SHP77 treated with DMSO at 0.1 percent for 48 hours (cell line): ENCODE data around the gene PRKCZ.

Experiments used
- DNase-seq: peaks from one replicate; lab custom pipeline; 2025; lab: John Stamatoyannopoulos, UW

Gene PRKCZ

DNA sequence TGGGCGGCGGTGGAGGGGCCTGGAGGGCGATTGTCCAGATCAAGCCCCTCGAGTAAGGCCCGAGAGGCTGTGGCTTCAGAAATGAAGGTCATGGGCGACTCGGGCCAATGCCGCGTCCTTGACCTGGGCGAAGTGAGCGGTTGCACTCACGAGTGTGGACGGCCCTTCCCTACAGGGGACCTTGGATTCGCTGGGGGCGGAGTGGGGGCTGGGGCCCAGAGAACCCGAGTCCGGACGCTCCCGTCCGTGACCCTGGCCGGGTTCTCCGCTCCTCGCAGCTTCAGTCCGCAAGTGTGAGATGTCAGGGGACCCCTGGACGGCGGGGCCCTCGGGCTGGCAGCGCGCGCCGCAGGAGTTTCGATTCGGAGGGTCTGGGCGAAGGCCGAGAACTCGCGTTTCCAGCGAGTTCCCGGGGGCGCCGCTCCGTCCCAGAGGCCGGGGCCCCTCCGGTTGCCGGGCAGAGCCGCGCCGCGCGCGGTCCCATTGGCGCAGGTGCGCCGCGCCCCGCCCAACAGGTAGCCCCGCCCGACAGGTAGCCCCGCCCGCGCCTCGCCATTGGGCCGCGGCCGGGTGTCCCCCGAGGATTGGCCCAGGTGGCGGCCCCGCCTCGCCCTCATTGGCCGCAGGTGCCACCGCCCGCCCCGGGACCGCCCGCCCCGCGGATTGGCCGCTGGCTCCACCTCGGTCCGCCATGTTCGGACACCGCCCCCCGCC lies at the start of gene PRKCZ:
Gene PRKCZ, plus strand, starts transcription at position 694 of the 714 bp plus-strand sequence. CDS start 220 bp downstream, outside the sequence.
- peak; percentile 30 for DNase-seq

DNA sequence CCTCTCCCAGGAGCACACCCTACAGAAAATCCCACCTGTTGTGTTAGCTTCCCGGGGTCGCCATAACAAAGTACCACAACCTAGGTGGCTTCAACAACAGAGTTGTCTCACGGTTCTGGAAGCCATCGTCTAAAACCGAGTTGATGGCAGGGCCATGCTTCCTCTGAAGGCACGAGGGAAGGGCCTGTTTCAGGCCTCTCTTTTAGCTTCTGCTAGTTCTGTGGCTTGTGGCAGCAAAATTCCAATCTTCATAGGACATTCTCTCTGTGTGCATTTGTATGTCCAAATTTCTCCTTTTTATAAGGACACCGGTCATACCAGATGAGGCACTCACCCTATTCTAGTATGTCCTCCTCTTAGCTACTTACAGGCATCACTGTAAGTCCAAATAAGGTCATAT lies 49.8 kb upstream of the PRKCZ start:
- no peak for DNase-seq

DNA sequence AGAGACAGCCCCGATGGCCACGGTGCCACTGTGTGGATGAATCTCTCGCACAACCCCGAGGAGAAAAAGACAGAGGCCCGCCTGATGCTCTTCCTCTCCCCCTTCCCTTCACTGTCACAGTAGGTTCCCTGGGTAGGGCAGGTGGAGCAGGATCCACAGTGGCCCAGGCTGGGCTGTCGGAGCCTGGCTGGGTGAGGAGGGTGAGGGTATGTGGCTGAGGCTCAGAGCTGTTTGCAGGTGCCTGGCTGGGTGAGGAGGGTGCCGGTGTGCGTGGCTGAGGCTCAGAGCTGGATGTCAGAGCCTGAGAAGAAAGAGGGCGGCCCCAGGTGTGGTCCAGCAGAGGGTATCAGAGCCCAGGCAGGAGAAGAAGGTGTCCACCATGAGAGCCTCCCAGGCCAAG lies 49.4 kb upstream of the PRKCZ start:
- no peak for DNase-seq

DNA sequence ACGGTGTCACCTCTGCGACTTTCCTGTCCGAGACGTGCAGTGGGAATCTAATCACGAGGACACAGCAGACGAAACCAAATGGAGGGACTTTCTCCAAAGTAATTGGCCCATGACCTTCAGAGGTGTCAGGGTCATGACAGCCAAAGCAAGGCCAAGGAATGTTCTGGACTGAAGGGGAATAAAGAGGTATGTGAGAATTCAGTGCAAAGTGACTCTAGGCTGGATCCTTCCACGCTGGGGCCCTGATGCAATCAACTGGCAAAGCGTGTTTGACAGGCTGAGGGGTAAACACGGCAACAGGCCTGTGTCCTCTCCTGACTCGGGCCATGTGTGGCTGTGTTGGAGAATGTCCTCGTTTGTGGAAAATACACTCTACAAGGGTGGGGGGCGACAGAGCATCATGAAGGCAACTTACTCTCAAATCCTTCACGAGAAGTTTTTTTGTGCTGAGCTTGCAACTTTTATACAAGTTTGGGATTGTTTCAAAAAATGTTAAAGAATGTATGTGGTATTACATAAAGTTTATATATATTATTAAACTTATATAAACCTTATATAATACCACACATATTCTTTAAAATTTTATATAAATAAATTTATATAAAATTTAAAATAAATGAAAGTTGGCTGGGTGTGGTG lies 48.3 kb upstream of the PRKCZ start:
- DNase-seq: no peak

DNA sequence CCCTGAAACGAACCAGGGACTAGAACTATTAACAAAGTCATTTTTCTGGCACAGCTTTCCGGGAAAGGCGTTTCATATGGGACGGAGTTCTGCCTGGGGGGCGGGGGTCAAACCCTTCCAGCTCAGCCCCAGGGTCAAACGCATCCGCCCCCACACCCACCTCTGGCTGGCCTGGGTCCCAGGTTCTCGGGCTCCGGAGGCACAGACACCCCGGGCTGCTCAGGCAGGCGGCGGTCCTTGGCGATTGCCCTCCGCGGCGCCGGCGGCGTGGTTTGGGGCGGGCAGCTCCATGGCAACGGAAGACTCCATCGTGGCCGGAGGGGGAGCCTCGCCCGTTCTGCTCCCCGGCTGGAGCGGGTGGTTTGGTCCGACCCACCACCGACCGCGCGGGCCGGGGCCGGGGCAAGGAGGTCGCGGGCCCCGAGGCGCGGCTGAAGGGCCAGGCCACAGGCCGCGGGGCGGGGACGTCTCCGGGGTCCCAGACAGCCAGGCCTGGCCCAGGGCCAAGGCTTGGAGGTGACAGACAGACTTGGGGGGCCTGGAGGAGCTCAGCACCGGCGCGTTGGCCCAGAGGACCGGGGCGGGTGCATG lies 46.6 kb upstream of the PRKCZ start, which contains the start of gene CFAP74:
Gene CFAP74, minus strand, starts transcription at position 246 of the 591 bp plus-strand sequence. CDS start 12,830 bp downstream, outside the sequence.
- no peak for DNase-seq

DNA sequence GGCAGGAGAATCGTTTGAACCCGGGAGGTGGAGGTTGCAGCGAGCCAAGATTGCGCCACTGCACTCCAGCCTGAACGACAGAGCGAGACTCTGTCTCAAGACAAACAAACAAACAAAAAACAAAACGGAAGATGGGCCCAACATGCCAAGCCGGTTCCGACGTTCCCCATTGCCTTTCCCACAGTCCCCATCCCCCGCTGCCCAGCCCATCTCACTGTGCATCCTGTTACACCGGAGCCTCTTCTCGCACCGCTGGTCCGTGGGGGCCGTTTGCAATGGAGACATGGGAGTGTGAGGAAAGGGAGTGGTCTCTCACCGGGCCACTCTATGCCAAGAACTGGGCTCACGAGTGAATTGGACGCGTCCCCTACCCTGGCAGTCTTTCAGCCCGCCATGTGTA lies 45.4 kb upstream of the PRKCZ start:
- no peak for DNase-seq

DNA sequence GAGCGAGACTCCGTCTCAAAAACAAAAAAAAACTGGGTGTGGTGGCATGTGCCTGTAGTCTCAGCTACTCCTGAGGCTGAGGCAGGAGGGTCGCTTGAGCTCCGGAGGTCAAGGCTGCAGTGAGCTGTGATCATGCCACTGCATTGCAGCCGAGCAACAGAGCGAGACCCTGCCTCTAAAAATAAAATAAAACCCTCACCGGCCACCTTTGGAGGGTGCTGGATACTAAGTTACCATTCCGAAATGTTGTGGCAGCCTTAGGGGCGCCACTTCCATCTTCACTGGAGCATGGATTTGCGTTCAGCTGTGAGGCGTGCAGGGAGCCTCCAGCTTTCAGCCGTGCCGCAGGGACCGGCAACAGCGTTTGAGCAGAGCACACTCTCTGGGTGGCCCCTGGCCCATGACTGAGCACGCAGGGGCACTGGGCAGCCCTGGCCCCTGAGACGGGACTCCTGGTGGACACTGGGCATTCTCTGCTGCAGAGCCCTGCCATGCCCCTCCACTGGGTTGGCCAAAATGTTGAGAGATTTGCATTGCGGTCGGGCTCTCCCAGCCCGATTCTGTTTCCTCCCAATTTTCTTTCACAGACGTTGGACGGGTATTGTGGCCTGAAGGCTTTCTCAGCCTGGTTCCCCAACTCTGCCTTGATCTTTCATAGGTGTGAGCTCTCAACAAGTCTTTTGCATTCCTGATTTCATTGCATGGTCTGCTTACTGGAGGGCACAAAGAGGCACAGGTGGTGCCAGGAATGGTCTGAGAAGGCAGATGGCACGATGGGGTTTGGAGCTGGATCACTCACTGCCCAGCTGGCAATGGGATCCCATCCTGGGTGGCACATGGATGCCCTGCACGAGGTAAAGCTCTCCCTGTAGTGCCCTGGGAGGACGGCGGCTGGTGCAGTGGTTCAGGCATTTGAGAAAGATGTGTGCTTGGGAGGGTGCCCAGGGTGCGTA lies 40.8 kb upstream of the PRKCZ start:
- DNase-seq: no peak

DNA sequence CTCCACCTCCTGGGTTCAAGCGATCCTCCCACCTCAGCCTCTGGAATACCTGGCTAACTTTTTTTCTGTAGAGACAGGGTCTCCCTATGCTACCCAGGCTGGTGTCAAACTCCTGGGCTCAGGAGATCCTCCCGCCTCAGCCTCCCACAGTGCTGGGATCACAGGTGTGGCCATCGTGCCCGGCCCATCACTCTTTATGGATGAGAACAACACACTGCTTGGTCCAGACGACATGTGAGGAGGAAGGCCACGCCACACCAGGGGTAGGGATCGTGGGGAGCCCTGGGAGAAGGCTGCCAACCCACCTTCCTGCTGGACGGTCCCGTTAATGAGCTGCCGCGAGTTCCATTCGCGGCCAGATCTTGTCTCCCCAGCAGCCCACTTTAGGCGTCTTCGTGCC lies 36.0 kb upstream of the PRKCZ start:
- DNase-seq: no peak

DNA sequence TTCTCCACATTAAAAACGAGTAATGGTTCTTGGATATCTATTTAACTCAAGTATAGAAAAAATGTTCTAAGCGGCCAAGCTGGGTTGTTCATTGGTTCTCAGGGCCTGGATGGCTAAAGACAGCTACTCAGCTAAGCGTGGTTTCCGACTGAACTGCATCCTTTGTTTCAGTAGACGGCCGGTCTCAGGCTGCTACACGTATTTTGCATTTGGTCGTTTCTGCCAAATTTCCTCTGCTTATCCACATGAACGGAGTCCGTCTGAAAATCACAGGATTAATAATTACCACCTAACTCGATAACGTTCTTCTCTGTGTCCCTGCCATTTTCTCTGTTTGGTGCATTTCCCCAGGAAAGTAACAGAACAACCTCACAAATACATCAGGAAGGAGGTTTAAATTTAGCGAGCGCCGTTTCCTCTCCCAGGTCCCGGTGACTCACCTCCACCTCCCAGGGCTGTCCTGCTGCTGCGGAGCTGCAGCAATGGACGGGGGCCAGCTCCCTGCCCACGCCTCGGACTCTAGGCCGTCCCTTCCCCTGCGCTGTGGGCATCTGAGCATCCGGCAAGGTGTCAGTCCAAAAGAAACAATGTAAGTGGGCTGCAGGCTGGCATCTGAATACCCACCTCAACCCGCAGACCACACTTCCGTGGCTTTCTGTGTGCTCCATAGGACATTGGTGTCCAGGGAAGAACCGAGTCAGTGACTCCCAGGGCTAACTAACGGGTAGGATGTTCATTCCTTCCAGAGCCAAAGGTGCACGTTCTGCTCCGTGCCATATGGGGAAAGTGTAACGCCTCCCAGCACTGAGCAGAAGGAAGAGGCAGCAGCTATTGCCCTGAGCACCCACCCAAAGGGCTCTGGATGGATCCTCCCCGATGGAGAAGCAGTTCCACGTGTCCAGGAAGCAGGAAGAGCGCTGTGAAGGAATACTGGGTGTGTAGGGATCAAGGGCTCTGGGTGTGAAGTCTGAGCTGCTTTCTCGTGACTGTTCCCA lies 35.2 kb upstream of the PRKCZ start:
- DNase-seq: no peak

DNA sequence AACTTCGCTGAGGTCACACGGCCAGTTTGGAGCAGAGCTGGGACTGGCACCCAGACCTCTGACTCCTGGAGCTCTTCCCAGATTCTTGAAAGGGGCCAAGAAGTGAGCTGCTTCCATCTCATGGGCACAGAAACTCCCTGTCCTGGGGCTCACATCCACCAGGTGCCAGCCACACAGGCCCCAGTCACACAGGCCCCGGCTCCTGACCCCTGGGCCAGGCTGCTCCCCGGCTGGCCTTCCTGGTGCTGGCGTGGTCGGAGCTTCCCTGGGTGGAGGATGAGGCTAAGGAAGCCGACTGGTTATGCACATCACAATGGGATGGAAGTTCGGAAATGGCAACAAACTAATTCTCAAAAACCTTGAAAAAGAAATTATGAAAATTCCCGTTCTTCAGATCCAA lies 34.1 kb upstream of the PRKCZ start:
- no peak for DNase-seq

DNA sequence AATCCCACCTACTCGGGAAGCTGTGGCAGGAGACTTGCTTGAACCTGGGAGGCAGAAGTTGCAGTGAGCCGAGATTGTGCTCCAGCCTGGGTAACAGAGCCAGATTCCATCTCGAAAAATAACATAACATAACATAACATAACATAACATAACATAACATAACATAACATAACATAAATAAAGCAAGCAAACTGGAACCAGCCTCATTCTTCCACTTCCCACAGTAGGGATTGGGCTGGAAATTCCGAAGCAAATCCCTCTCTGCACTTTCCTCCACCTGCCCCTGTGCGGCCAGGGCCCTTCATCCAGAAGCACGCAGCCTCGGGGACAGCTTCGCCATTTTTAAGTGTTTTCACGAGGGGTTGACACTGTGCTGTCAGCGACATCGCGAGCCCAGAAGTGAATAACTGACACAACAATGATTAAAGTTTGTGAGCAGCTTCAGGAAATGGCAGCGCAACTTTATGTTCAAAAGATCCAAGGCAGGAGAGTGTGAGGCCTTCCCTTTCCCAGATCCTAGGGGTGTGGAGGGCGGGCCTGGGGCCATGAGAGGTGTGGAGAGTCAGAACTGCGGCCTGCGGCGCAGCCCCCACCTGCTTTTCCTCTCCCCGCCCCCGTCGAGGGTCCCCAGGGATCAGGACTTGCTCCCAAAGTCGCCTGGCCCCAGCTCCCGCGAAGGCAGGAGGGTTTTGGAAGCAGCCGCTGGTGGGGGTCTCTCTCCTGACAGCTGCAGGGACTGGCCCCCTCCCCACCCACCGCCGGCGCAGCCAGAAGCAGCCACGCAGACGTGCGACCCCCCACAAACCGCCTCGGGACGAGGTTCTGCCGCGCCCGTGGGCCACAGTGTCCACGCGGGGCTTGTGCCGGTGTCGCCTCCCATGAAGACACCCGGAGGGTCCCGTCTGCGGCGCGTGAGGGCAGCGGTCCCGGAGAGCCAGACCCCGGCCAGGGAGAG lies 31.7 kb upstream of the PRKCZ start:
- DNase-seq: no peak

DNA sequence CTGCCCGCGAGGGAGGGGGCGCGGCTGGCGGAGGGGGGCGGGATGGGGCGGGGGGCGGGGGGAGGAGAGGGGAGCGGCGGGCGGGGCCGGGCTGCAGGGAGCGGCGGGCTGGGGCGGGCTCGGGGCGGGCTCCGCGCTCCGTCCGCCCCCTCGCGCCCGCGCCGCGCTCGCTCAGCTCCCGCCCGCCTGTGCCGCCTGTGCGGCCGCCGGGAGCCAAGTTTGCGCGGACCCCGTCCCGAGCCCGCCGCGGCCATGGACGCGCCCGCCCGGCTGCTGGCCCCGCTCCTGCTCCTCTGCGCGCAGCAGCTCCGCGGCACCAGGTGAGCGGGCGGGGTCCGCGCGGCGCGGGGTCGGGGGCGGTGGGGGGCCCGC lies 31.1 kb upstream of the PRKCZ start, which contains the start of gene GABRD:
Gene GABRD, plus strand, starts transcription at position 174 of the 372 bp plus-strand sequence. Its CDS starts 79 bp downstream, at position 253.
- DNase-seq: no peak

DNA sequence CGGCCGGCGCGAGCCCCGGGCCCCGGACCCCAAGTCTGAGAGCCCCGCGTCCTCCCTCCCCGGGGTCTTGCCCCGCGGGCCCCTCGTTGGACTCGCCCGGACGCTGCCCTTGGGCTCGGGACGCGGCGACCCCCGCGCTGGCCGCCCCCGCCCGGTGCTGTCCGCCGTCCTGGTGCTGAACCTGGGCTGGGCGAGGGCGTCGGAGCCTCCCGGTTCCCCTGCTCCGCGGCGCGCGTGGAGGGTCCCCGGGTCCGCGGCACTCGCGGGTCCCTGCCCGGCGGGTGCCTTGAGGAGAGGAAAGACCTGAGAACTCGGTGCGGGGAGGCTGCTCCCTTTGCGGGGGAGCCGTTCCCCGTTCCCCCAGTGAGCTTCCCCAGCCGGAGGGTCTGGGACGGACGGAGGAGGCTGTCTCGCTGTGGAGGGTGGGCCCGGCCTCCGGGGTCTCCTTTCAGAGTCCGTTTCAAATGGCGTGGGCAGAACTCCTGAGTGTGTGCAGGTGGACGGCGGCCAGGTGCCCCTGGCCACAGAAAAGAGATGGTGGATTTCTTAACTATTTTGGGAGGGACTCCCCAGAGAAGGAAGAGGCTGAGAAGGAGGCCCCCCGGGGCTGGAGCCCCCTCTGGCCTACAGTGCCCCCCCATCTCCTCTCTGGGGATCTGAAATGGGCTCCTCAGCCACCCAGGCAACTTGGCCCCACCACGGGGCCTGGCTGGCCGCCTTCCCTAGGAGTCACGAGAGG lies 30.5 kb upstream of the PRKCZ start:
- DNase-seq: no peak

DNA sequence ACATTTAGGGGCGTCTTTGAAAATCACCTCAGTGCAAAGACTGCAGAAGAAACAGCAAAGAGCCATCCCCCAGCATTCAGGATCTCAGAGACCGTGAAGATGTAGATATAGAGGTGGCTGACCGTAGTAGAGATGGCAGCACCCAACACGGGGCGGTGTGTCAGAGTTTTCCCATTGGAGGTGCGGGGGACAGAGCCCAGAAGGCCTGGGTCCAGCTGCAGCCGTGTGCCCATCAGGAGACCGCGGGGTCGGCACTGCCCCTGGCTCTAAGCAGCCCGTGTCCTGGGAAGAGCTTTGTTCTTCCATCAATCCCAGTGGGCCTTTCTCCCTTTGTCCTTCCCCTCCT lies 29.9 kb upstream of the PRKCZ start:
- DNase-seq: no peak

DNA sequence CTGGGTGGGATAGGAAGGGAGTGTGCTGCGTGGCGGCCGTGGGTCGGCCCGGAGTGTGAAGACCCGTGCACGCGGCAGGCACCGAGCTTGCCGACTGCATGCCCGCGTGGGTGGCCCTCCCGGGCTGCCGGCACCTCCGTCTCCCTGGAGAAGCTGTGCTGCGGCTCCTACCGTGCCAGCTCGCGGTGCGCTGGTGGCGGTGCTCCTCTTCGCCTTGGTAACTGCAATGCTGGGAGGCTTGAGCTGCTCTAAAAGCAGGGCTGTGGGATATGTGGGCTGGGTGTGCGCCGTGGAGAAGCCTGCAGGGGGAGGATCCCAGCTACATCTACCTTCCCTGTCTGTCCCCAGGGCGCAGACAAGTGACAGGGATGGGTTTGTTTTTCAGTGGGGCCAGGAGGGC lies 28.7 kb upstream of the PRKCZ start:
- DNase-seq: no peak

DNA sequence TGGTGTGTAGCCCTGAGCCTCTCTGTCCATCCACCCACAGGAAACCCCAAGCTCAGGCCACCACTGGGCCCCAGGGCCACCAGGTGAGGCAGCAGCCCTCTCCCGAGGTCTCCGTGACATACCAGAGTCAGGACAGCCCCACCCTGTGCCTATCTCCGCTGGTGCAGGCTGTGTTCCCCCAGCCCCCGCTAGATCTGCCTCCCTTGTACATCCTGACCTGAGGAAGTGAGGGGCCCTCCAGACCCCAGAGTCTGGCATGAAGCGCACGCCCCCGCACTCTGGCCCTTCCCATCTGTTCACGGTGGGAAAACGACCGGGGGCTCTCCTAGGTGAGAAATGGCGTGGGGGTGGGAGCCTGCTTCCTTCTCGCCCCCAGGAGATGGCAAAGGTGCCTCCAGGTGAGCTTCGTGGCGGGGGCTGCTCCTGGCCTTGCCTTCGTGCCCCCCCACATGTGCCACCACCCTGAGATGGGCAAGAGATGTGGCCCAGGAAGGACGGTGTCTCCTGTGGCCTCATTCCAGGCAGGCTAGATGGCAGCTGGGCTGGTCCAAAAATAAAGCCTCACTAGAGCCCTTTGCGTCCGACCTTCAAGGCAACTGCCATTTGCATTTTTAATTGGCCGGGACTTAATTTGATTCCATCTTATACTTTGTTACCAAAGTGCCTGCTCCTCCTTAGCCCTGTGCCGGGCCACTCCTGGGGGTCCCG lies 28.0 kb upstream of the PRKCZ start:
- no peak for DNase-seq

DNA sequence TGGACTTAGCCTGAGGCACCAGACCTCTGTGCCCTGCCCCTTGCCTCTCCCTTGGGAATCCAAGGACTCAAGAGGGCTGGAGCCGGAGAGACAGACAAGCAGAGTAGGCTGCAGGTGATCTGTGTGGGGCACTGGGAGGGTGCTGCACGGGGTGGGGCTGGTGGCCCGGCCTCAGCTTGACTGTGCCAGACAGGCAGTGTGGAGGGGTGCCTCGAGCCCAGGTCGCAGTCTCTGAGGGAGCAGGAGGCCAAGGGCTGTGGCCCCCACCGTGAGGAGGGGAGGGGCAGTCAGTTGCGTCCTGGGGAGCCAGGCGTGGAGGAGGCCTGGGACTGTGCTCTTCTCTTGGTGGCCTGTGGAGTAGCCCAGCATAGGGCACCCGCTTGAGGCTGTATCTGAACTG lies 27.0 kb upstream of the PRKCZ start:
- no peak for DNase-seq

DNA sequence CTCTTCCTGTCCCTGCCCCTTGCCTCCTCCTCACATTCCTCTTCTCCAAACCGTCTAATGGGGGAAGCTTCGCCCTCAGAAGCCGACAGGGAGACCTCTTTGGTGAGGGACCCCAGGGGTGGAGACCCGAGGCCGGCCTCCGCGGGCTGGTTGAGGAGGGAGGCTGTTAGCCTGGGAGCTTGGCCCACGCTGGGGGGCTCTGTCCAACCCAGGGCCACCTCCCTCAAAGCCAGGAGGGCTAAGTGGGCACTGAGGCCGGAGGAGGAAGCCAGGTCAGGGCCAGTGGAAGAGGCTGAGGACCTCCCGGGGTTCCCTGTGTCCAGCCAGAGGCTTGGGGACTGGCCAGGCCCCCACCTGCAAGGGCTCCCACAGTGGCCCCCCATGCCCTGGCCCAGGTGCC lies 25.8 kb upstream of the PRKCZ start:
- DNase-seq: no peak
